ENCODE data around the gene AKAP10.

- TF ChIP-seq POLR2A (IDR thresholded peaks at IDR 0.05; ENCODE audit: low read depth, low read length): no peak
- TF ChIP-seq, protein P1, sequence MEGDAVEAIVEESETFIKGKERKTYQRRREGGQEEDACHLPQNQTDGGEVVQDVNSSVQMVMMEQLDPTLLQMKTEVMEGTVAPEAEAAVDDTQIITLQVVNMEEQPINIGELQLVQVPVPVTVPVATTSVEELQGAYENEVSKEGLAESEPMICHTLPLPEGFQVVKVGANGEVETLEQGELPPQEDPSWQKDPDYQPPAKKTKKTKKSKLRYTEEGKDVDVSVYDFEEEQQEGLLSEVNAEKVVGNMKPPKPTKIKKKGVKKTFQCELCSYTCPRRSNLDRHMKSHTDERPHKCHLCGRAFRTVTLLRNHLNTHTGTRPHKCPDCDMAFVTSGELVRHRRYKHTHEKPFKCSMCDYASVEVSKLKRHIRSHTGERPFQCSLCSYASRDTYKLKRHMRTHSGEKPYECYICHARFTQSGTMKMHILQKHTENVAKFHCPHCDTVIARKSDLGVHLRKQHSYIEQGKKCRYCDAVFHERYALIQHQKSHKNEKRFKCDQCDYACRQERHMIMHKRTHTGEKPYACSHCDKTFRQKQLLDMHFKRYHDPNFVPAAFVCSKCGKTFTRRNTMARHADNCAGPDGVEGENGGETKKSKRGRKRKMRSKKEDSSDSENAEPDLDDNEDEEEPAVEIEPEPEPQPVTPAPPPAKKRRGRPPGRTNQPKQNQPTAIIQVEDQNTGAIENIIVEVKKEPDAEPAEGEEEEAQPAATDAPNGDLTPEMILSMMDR (IDR thresholded peaks at IDR 0.05; ENCODE audit: extremely low read depth in 1 of 2, insufficient read depth in 1 of 2, low read depth in 1 of 2, low read length in 2 of 2): no peak
- no peak for TF ChIP-seq EZH2 (IDR thresholded peaks at IDR 0.05; ENCODE audit: borderline replicate concordance, low read depth, low read length, severe bottlenecking)
Observed at GRCh38 chr17:19928299-19928698, 49.3 kb downstream of the AKAP10 start.
